Panc1 (cell line): ENCODE measurements around the gene GRM1.

ENCODE experiments used
- REST ChIP-seq, 2 experiments: IDR thresholded peaks; 2 replicates each; pipeline ENCODE4 v1.6.1; 2011 to 2012; ENCODE audit warnings: low read depth in 2 of 2, control low read depth in 1 of 2, low read length in 1 of 2, mild to moderate bottlenecking in 1 of 2, moderate library complexity in 1 of 2; ENCODE audit not compliant: insufficient read depth in 1 of 2
- TF ChIP-seq, protein P1 (sequence below): fragments of 450-650 bp; IDR thresholded peaks from 2 replicates; pipeline ENCODE4 v1.5.1; 2017; ENCODE audit warnings: mild to moderate bottlenecking

GRCh38 chr6:146253691-146254090 lies 224.8 kb downstream of the GRM1 start:
- TF ChIP-seq REST (IDR thresholded peaks at IDR 0.05; ENCODE audit: insufficient read depth in 1 of 2, low read depth in 2 of 2, low read length in 1 of 2), result no peak
- TF ChIP-seq, protein P1, sequence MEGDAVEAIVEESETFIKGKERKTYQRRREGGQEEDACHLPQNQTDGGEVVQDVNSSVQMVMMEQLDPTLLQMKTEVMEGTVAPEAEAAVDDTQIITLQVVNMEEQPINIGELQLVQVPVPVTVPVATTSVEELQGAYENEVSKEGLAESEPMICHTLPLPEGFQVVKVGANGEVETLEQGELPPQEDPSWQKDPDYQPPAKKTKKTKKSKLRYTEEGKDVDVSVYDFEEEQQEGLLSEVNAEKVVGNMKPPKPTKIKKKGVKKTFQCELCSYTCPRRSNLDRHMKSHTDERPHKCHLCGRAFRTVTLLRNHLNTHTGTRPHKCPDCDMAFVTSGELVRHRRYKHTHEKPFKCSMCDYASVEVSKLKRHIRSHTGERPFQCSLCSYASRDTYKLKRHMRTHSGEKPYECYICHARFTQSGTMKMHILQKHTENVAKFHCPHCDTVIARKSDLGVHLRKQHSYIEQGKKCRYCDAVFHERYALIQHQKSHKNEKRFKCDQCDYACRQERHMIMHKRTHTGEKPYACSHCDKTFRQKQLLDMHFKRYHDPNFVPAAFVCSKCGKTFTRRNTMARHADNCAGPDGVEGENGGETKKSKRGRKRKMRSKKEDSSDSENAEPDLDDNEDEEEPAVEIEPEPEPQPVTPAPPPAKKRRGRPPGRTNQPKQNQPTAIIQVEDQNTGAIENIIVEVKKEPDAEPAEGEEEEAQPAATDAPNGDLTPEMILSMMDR, result no peak
